GM23248 (cell line): Measurements from ENCODE around the gene AGRP.

Source experiments
- EZH2 ChIP-seq: fragments of 200-600 bp; sonication (generic); IDR thresholded peaks from 2 replicates; pipeline ENCODE4 v1.6.1; 2018; ENCODE audit warnings: antibody characterized with exemption, mild to moderate bottlenecking; ENCODE audit not compliant: insufficient read depth, poor library complexity, severe bottlenecking
- EZH2phosphoT487 ChIP-seq: fragments of 200-600 bp; sonication (generic); IDR thresholded peaks from 2 replicates; pipeline ENCODE4 v1.6.1; 2018; ENCODE audit warnings: antibody characterized with exemption, moderate library complexity, mild to moderate bottlenecking, low read depth; ENCODE audit not compliant: insufficient read depth

DNA sequence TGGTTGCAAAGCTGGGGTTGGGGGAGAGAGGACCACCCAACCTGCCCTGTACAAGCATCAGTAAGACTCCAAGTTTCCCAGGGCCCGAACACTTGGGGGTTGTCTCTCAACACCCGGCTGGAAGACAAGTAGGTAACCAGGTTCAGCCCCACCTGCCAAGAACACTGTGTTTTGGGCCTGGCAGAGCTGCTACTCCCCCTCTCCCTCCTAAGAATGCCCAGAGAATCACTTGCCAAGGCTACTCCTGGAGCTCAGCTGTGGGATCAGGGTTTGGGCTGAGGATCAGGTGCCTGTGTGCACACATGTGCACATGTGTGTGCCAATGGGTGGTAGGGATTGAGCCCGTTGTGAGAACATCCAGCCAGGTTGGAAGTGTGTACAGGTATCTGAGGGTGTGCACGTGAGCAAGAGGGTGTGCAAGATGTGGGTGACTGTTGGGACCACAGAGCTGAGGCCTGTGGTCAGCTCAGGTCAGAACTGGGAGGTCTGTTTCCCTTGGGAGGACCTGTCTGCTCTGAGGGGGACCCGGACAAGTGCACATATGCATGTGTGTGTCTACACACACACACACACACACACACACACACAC is 50.1 kb downstream of the AGRP start:
- TF ChIP-seq EZH2 (no peak), EZH2phosphoT487 (no peak)
